Measurements from ENCODE around the gene SESN1.

- no peak for TF ChIP-seq CTCF (IDR thresholded peaks at IDR 0.05)
- TF ChIP-seq POLR2A (IDR thresholded peaks at IDR 0.05) = no peak
Measured at GRCh38 chr6:109096208-109096607, 1.6 kb upstream of the SESN1 start.
